HuH-7 (cell line): Measurements from ENCODE around the gene ANKRD9.
"Not testable (repeated sequence)": the region's sequence is repeated elsewhere in the genome, so short reads cannot be mapped to it uniquely, and the experiment has no call there.

Source experiments
- DNase-seq: peaks from one replicate; pipeline ENCODE4 v3.0.0; 2011; ENCODE audit warnings: low spot score

Gene ANKRD9, protein sequence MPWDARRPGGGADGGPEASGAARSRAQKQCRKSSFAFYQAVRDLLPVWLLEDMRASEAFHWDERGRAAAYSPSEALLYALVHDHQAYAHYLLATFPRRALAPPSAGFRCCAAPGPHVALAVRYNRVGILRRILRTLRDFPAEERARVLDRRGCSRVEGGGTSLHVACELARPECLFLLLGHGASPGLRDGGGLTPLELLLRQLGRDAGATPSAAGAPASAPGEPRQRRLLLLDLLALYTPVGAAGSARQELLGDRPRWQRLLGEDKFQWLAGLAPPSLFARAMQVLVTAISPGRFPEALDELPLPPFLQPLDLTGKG

DNA sequence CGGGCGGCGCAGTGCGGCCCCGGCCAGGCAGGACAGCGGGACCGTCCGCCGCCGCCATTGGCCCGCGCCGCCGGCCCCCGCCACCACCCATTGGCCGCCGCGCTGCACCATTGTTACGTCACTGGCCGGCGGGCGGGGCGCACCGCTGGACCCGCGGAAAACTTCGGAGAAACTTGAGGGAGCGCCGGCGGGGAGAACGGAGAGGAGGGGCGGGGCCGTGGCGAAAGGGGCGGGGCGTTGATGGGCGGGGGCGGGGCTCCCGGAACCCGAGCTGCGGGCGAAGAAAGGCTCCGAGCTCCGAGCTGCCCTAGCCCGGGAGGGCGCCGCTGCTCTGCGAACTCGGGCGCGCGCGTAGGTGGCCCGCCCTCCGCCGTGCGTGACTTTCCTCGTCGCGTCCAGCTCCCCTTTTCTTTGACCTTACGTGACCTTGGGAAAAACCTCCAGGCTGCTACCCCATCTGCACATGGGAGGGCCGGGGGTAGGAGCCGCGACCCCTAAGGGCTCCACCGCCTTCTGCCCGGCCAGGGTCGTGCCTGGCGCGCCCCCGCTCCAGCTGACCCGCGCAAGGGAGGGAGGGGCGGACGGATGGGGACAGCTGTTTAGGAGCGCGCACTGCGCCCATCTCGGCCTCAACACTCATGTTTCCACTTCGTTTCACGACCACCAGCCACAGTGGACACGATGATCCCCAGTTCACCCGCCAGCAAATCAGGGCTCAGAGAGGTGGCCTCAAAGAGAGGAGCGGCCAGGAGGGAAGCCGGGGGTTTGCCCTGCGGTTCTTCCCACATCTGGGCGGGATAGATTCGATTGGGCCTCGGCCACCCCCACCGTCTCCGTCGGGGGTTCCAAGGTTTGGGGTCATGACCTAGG lies at the start of gene ANKRD9:
TSS of gene ANKRD9 (minus strand) at position 31 of the 870 bp plus-strand sequence. CDS start 1,887 bp downstream, outside the sequence.
- DNase-seq, result peak; percentile 93

DNA sequence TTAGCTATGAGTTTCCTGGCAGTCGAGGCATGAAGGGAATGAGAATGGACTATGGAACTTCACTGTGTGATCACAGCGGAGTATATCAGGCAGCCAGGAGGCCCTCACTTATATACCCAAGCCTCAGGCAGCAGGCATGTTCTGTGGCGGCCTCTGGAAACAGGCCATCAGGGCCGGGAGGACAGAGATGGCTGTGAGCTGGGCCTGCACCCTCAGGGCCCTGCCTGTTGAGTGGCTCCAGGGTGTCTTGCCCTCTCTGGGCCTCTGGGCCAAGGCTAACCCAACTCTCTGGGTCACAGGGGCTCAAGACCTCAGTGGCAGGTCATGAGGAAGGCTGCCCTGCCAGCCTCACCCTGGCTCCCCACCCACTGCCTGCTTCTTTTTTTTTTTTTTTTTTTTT lies 49.0 kb upstream of the ANKRD9 start:
- DNase-seq, result no peak

DNA sequence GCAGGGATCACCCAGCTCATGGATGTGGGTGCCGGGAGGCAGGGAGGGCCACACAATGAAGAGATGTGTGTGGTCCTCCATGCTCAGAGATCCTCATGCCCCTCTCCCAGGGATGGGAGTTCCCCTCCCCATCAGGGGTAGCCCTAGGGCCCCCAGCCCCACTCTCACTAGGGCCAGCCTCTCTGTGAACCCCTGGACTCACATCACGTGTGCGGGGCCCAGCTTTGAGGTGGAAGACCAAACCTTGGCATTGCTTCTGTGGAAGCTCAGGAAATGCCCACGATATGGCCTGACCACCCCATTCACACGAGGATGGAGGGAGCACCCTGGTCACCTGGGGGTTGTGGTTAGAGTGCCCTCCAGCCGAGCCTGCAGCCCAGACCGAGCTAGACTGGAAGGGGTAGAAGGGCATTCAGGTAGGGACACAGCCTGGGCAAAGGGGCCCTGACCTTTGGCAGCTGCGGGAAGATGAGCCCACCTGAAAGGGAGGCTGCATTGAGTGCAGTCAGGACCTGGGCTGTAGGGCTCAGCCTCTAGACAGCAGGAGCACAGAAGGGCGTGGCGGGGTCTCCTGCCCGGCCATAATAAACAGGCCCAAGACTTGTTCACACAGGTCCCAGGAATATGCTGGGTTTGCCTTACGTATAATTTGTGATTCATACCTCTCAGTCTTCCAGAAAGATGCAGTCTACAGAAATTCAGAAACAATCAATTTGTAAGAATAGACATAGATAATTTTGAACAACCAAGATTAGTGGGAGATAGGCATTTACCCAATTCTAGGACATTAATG lies 48.1 kb upstream of the ANKRD9 start:
- DNase-seq, result no peak

DNA sequence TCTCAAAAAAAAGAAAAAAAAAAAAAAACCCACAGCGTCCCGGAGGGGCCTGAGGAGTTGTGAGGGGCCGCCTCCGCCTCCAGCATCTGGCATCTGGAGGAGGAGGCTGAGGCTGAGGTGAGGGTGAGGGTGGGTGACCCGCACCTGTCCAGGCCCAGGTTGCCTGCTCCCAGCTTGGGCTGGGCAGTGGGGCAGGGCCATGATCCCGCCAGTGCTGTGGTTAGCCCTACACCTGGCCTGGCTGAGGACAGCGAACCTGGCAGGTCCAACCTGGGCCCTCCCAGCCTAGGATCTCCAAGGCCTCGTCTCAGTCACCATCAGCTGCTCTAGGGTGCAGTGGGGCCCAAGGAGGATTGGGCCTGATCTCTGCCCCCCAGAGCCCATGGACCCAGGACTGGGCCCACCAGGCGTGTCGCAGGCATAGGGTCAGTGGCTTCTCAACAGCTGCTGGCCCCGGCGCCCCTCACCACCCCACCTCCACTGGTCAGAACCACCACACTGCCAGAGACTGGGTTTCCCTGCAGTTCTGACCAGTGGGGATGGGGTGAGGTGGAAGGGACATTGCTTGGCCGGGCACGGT lies 46.6 kb upstream of the ANKRD9 start:
- DNase-seq, result no peak

DNA sequence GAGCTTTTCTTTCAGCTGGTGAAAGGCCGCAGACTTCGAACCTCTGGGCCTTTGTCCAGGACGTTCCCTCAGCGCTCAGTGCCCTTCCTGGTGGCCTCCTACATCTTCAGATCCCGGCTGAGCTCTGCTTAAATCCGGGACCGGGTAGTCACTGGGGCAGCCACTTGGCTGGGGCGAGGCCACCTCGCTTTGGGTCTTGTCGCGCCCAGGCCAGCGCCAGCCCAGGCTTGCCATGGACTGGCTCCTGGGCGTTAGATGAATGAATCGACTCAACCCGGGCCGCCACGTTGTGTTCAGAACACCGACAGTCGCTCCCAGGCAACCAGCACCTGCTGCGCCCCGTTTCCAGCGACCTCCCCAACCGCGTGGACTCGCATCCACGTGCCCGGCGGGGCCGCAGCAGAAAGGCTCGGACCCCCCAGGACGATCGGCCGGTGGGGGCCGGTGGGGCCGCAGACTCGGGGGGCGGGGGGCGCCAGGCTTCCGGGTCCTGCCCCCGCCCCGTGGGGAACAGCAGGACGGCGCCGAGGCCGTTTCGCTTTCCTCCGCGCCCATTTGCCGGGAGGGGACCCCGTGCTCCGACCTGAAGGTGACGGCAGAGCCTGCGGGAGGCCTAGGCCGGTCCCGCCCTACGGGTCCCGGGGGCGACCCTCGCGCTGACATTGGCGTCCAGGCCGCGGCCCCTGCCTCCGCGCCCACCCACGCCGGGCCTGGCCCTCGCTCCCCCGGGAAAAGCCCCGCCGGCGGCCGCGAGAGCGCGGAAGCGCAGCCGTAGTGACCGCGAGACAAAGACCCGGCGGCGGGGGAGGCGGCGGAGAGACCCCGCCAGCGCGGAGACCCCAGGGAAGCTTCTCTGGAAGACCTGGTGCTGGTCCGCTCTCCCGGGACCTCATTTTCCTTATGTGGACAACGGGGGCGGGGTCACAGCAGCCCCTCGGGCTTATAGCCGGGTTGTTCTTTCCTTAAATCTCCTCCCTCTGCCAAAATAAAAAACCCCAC lies 45.5 kb upstream of the ANKRD9 start:
- DNase-seq, result no peak

DNA sequence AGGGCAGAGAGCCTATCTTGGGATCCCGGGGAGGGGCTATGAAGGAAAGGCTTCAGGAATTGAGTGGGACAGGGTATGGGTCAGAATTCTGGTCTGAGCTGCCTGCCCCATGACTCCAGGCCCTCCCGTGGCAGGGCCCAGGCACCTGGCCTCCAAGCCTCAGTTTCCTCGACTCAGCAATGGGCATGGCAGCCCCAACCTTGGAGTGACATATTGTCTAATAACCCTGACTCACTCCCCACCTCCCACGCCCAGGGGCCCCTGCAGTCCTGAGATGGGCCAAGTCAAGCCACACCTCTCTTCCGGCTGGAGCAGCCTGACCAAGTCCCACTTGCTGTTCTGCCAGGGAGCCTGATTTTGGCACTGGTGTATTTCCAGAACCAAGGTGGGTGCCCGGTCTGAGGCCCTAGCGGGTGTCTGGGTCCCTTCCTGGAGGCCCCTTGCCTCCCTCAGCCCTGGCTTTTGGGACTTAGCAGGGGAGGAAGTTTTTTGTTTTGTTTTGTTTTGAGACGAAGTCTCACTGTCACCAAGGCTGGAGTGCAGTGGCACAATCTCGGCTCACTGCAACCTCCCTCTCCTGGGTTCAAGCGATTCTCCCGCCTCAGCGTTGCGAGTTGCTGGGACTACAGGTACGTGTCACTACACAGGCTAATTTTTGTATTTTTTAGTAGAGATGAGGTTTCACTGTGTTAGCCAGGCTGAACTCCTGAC lies 42.6 kb upstream of the ANKRD9 start:
- no peak for DNase-seq

DNA sequence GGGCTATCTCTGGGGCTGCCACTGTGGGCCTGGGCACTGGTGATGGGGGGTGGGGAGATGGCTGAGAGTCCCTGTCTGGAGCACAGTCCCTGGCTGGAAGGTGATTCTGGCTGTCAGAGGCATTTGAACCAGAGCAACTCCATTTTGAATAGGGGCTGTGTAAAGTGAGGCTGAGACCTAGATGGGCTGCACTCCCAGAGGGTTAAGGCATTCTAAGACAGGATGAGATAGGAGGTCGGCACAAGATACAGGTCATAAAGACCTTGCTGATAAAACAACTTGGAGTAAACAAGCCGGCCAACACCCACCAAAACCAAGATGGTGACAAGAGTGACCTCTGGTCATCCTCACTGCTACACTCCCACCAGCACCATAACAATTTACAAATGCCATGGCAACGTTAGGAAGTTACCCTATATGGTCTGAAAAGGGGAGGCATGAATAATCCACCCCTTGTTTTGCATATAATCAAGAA lies 41.4 kb upstream of the ANKRD9 start:
- not testable (repeated sequence) for DNase-seq

DNA sequence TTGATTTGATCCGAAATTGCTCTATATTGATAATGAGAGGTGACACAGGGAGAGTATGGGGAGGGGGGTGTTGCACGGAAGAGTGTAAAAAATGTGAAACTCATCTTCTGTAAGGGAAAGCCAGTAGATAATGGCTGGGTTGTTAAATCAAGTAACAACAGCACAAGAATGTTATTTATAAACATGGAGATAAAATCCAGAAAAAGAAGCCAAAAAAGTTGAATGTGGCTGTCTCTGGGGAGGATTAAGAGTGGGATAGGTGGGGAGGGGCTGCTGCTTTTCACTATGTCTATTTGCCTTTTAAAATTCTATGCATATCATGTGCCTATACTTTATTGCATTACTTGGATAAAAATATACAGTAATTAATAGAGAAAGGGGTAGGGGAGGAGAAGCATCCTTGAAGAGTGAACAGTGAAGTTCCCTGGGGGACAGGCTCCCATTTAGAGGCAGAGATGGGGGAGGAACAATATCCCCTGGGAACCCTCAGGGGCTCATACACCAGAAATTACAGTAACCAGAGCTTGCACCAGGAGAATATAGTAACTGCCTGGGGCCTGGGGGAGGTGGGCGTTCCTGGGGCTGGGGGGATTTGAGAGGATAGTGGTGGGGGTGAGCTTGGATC lies 39.2 kb upstream of the ANKRD9 start:
- no peak for DNase-seq

DNA sequence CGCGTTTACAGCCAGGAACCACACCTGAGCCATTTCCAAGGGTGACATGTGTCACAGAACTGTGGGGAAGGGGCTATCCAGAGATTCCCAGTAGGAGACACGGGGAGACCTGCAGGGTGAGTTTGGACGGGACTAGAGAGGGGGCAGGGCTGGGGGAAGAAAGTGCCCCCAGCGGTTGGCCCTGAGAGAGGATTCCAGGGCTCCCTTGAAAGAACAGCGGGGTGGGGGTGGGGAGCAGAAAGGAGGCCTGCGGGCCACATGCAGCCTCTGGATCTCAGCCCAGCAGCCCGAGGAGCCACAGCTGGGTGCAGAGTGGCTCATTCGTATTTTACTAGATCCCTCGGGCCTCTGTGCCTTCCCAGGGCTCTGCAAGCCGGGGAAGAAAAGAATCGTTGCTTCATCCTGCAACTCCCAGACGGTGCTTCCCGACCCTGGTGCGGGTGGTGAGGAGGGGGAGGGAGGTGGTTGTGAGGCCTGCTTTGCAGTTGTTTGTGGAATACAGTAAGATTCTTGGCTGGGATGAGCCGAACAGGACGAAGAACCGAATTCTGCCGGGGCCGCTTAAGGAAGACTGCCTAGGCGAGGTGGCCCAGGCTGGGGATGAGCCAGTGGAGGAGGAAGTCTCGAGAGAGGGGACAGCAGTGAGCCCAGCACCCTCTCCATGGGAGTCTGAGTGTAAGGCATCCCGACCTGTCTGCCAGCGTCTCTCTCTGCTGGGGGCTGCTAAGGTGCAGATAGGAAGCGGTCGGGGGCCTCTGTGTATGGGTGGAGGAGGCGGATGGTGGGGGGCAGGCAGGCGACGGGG lies 36.1 kb upstream of the ANKRD9 start:
- DNase-seq, result peak; percentile 52

DNA sequence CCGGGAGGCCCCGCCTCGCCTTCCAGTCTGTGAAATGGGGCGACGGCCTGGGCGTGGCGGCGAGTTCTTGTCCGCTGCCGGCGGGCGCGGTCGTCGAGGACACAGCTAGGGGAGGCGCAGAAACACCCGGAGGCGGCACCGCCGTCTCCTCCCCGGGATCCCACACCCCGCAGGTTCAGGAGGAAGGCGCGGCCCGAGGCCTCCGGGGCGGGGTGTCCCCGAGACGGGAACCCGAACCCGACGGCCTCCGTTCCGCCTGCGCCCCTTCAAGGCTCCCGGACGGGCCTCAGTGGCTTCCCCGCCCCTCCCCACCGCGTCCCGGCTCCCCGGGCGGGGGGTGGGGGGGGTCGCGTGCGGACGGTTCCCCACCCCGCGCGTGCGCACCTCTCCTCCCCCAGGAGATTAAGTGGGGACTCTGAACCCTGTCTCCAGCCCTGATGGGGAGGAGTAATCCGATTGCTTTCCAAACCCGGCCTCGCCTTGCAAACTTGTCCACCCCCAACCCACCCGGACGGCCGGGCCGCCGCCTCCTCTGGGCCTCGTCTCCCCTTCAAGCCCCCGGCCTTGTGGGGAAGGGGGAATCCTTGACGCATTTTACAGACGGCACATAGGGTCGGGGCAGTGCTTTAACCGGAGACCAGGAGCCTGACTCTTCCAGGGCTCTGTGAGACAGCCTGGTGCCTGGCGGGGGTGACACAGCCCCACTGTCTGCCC lies 35.3 kb upstream of the ANKRD9 start:
- DNase-seq, result peak; percentile 47

DNA sequence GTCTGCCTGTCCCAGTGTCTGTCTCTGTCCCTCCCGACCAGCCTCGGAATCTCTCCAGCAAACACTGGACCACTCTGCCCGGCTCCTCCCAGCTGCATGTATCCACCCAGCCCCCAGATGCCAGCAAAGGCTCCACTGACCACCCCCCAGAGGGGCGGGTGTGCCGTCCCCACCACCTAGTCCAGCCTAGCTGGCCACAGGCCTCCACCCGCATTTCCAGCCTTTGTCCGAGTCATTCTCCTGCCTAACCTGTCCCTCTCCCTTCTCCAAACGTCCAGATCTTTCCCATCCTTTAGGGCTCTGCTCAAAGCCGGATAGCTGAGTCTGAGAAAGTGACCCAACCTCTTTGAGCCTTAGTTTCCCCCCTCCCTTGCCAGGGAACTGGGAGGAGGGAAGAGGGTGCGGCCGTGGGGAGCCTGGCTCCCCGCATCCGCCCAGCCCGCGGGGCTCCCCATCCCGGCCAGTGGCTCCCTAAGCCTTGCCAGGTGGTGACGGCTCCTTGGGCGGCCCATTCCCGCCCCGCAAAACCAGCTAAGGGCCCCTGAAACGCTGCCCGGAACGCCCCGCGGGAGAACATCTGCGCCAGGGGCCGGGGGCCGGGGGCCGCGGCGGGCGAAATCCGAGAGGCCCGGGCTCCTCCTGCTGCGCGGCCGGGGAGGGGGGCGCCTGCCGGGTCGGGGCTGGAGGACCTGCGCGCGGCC lies 34.6 kb upstream of the ANKRD9 start:
- no peak for DNase-seq

DNA sequence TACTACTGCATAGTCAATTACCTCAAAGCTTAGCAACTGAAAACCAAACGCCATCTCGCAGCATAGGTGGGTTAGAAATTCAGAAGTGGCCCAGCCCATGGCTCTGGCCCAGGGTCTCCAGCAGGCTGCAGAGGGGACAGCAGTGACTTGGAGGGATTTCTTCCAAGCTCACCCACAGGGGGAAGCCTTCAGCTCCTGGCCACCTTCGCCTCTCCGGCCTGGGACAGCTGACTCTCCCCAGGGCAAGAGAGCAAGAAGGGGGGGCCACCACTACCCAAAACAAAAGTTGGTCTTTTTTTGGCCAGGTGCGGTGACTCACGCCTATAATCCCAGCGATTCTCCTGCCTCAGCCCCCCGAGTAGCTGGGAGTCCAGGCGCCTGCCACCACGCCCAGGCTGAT lies 32.2 kb upstream of the ANKRD9 start:
- no peak for DNase-seq

DNA sequence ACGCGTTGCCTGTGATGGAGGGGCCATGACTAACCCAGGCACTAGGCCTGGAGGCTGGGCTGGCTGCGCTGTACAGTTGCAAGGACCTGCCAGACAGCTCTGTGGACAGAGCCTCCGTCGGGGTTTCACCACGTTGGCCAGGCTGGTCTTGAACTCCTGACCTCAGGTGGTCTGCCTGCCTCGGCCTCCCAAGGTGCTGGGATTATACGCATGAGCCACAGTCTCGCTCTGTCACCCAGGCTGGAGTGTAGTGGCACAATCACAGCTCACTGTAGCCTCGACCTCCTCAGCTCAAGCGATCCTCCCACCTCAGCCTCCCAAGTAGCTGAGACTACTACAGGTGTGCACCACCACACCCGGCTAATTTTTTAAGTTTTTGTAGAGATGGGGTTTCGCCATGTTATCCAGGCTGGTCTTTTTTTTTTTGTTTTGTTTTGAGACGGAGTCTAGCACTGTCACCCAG lies 31.5 kb upstream of the ANKRD9 start:
- not testable (repeated sequence) for DNase-seq

DNA sequence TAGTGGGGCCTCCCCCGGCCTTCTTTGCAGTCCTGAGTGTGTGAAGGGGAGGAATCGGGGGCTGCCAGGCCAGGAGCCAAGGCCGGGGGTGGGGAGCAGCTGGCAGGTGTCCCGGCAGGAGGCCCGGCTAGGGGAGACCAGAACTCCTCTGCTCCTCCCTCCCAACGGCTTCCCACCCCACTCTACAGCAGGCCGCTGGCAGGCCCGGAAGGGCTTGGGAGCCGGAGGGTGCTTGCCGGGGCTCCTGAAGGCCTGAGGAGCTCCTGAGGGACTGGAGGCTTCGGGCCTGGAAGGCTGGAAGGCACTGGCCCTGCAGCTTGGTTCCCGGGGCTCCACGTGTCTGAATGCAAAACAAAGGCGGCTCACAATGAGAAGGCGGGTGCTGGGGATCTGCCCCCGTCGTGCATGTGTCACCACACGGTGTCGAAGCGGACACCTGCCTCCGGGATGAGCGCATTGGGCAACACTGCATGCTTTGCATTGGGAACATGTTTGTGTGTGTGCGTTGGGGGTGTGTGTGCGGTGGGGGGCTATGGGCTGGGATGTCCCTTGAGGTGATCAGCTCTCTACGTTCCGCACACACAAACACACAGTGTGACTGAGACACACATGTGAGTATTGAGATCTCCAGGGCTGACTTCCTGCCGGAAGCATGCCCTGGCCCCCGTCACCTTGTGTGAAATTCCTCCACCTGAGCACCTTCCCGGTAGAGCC lies 30.9 kb upstream of the ANKRD9 start:
- no peak for DNase-seq

DNA sequence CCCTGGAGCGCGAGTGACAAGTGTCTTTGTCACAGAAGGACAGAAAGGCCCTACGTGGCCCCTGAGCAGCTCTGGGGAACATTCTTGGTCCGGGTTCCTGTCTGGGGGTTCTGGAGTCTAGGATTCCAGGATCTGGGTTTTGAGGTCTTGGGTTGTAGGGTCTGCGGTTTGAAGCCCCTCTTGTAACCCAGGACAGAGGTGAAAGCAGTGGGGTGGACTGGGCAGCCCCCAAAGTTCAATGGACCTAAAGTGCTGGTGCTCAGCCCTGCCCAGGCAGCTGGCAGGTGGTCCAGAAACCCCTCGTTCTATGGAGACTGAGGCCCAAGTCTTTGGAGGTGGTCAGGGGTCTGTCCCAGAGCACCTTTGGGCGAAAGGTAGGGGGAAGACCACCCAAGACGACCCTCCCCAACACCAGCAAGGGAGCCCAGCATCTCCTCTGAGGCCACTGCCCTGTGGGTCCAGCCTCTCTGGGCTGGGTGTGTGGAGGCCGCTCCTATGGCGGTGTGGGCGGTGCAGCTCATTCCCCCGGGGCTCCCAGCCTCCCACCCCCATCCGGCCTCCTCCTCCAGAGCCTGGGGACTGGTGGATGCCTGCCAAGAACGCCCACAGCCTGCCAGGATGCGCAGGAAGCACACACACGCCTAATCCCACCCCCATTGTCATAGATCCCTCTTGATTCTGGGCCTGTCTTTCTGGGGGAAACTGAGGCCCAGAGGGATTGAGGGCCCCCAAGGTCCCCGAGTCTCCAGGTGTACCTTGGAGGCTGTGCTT lies 30.2 kb upstream of the ANKRD9 start:
- DNase-seq, result no peak
